NCI-H2107 treated with DMSO at 0.1 percent for 48 hours (cell line): Measurements from ENCODE around the gene LRRC45.
A peak's percentile ranks its signal among the peaks of the same experiment; 100 is the strongest.

Experiments
- DNase-seq: peaks from one replicate; lab custom pipeline; 2025; ENCODE audit not compliant: unreplicated experiment; lab: John Stamatoyannopoulos, UW

Gene LRRC45

GRCh38 chr17:82061047-82061925 is 38.2 kb downstream of the LRRC45 start:
- no peak for DNase-seq

- no peak for DNase-seq
These were observed 39.2 kb downstream of the LRRC45 start for GRCh38 chr17:82062076-82062983.

- DNase-seq, result no peak
These were observed 39.9 kb downstream of the LRRC45 start for GRCh38 chr17:82062984-82063368.

GRCh38 chr17:82063424-82064415 is 40.6 kb downstream of the LRRC45 start:
- DNase-seq, result no peak

GRCh38 chr17:82064433-82065192 is 41.5 kb downstream of the LRRC45 start:
- peak; percentile 6 for DNase-seq

- DNase-seq, result no peak
These were observed 42.1 kb downstream of the LRRC45 start for GRCh38 chr17:82065193-82065637.

- DNase-seq, result no peak
These were observed 42.7 kb downstream of the LRRC45 start, which contains the start of gene DUS1L for GRCh38 chr17:82065638-82066303. TSS of gene DUS1L (minus strand) at chr17:82065804. CDS start at chr17:82065059, 745 bp downstream.

- DNase-seq, result no peak
These were observed 47.5 kb downstream of the LRRC45 start for GRCh38 chr17:82070611-82071010.

GRCh38 chr17:82072827-82073226 is 49.7 kb downstream of the LRRC45 start:
- DNase-seq, result no peak

GRCh38 chr17:82073446-82073845 is 50.3 kb downstream of the LRRC45 start:
- no peak for DNase-seq

GRCh38 chr17:82076018-82076784 is 53.1 kb downstream of the LRRC45 start:
- no peak for DNase-seq

- DNase-seq, result no peak
These were observed 53.9 kb downstream of the LRRC45 start for GRCh38 chr17:82076785-82077591.

GRCh38 chr17:82077617-82078358 is 54.7 kb downstream of the LRRC45 start:
- no peak for DNase-seq

- DNase-seq, result no peak
These were observed 55.3 kb downstream of the LRRC45 start for GRCh38 chr17:82078433-82078832.

- no peak for DNase-seq
These were observed 56.0 kb downstream of the LRRC45 start for GRCh38 chr17:82079001-82079677.

GRCh38 chr17:82080048-82080788 is 57.1 kb downstream of the LRRC45 start:
- no peak for DNase-seq
